A549 (cell line): ENCODE data around the gene PSMD6.

Experiments
- CHD4 ChIP-seq: fragments of 200-600 bp; sonication (generic); IDR thresholded peaks from 2 replicates; pipeline ENCODE4 v1.6.1; 2016; ENCODE audit warnings: antibody characterized with exemption, mild to moderate bottlenecking, borderline replicate concordance
- CTCF ChIP-seq: fragments of >200 bp; sonication (Bioruptor Twin); formaldehyde crosslinking; IDR thresholded peaks from 3 replicates; pipeline ENCODE4 v1.5.1; 2016
- EP300 ChIP-seq, 2 experiments: fragments of >200 bp; sonication (Bioruptor Twin); formaldehyde crosslinking; IDR thresholded peaks; 2 replicates in 1 of 2; 3 replicates in 1 of 2; pipeline ENCODE4 v1.6.1; 2016 to 2017
- HMGXB4 ChIP-seq: fragments of 250-450 bp; sonication (Bioruptor Pico); IDR thresholded peaks from 2 replicates; pipeline ENCODE4 v1.5.0; 2021; ENCODE audit warnings: mild to moderate bottlenecking, moderate library complexity, borderline replicate concordance
- TF ChIP-seq, protein P1 (sequence below): fragments of 200-600 bp; sonication (generic); IDR thresholded peaks from 2 replicates; pipeline ENCODE4 v1.6.1; 2016; ENCODE audit warnings: antibody characterized with exemption, mild to moderate bottlenecking, moderate library complexity

- TF ChIP-seq EP300 (IDR thresholded peaks at IDR 0.05) = no peak
- TF ChIP-seq CHD4 = no peak
- TF ChIP-seq CTCF = no peak
- TF ChIP-seq HMGXB4 (CRISPR knock-in tag) = no peak
- TF ChIP-seq, protein P1, sequence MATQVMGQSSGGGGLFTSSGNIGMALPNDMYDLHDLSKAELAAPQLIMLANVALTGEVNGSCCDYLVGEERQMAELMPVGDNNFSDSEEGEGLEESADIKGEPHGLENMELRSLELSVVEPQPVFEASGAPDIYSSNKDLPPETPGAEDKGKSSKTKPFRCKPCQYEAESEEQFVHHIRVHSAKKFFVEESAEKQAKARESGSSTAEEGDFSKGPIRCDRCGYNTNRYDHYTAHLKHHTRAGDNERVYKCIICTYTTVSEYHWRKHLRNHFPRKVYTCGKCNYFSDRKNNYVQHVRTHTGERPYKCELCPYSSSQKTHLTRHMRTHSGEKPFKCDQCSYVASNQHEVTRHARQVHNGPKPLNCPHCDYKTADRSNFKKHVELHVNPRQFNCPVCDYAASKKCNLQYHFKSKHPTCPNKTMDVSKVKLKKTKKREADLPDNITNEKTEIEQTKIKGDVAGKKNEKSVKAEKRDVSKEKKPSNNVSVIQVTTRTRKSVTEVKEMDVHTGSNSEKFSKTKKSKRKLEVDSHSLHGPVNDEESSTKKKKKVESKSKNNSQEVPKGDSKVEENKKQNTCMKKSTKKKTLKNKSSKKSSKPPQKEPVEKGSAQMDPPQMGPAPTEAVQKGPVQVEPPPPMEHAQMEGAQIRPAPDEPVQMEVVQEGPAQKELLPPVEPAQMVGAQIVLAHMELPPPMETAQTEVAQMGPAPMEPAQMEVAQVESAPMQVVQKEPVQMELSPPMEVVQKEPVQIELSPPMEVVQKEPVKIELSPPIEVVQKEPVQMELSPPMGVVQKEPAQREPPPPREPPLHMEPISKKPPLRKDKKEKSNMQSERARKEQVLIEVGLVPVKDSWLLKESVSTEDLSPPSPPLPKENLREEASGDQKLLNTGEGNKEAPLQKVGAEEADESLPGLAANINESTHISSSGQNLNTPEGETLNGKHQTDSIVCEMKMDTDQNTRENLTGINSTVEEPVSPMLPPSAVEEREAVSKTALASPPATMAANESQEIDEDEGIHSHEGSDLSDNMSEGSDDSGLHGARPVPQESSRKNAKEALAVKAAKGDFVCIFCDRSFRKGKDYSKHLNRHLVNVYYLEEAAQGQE = no peak
Observed at GRCh38 chr3:63975723-63976122, 47.6 kb downstream of the PSMD6 start.
